ENCODE results near the gene ZNF674.
"Not testable (repeated sequence)": the region's sequence is repeated elsewhere in the genome, so short reads cannot be mapped to it uniquely, and the experiment has no call there.

ZNF674 gene

GRCh38 chrX:46572340-46572936 lies 27.2 kb upstream of the ZNF674 start:
- H3K4me3 ChIP-seq (ENCODE audit: low read length): no peak overlapping the region
- DNase-seq (ENCODE audit: low read depth, low spot score): peak; percentile 36

- H3K4me3 ChIP-seq (ENCODE audit: low read length): no peak overlapping the region
- no peak for DNase-seq (ENCODE audit: low read depth, low spot score)
These were observed 26.5 kb upstream of the ZNF674 start for GRCh38 chrX:46571423-46572339.

GRCh38 chrX:46569621-46570020 lies 24.4 kb upstream of the ZNF674 start:
- H3K4me3 ChIP-seq (ENCODE audit: low read length): no peak overlapping the region
- no peak for DNase-seq (ENCODE audit: low read depth, low spot score)

GRCh38 chrX:46567388-46567787 lies 22.2 kb upstream of the ZNF674 start:
- no peak for DNase-seq (ENCODE audit: low read depth, low spot score)
- no peak overlapping the region for H3K4me3 ChIP-seq (ENCODE audit: low read length)

GRCh38 chrX:46561824-46562657 lies 16.8 kb upstream of the ZNF674 start:
- no peak for DNase-seq (ENCODE audit: low read depth, low spot score)
- no peak overlapping the region for H3K4me3 ChIP-seq (ENCODE audit: low read length)

GRCh38 chrX:46559062-46559461 lies 13.8 kb upstream of the ZNF674 start:
- DNase-seq (ENCODE audit: low read depth, low spot score): no peak
- H3K4me3 ChIP-seq (ENCODE audit: low read length): no peak overlapping the region

GRCh38 chrX:46554942-46555341 lies 9.7 kb upstream of the ZNF674 start:
- H3K4me3 ChIP-seq (ENCODE audit: low read length): no peak overlapping the region
- no peak for DNase-seq (ENCODE audit: low read depth, low spot score)

GRCh38 chrX:46553935-46554334 lies 8.7 kb upstream of the ZNF674 start:
- no peak overlapping the region for H3K4me3 ChIP-seq (ENCODE audit: low read length)
- no peak for DNase-seq (ENCODE audit: low read depth, low spot score)

GRCh38 chrX:46551494-46552128 lies 6.4 kb upstream of the ZNF674 start:
- H3K4me3 ChIP-seq (ENCODE audit: low read length): no peak overlapping the region
- DNase-seq (ENCODE audit: low read depth, low spot score): no peak

- no peak overlapping the region for H3K4me3 ChIP-seq (ENCODE audit: low read length)
- no peak for DNase-seq (ENCODE audit: low read depth, low spot score)
These were observed 4.7 kb upstream of the ZNF674 start for GRCh38 chrX:46549914-46550313.

- DNase-seq (ENCODE audit: low read depth, low spot score): no peak
- no peak overlapping the region for H3K4me3 ChIP-seq (ENCODE audit: low read length)
These were observed 2.6 kb upstream of the ZNF674 start for GRCh38 chrX:46547857-46548256.

- peak overlapping the region; percentile 82 for H3K4me3 ChIP-seq (ENCODE audit: low read length)
- DNase-seq (ENCODE audit: low read depth, low spot score): not testable (repeated sequence)
These were observed 694 bp downstream of the ZNF674 start for GRCh38 chrX:46544527-46544926.

- DNase-seq (ENCODE audit: low read depth, low spot score): no peak
- H3K4me3 ChIP-seq (ENCODE audit: low read length): no peak overlapping the region
These were observed 1.8 kb downstream of the ZNF674 start for GRCh38 chrX:46543441-46543840.

GRCh38 chrX:46531442-46531841 lies 13.8 kb downstream of the ZNF674 start:
- no peak for DNase-seq (ENCODE audit: low read depth, low spot score)
- no peak overlapping the region for H3K4me3 ChIP-seq (ENCODE audit: low read length)

GRCh38 chrX:46530404-46530908 lies 14.8 kb downstream of the ZNF674 start:
- not testable (repeated sequence) for DNase-seq (ENCODE audit: low read depth, low spot score); H3K4me3 ChIP-seq (ENCODE audit: low read length)

- DNase-seq (ENCODE audit: low read depth, low spot score): not testable (repeated sequence)
These were observed 15.3 kb downstream of the ZNF674 start for GRCh38 chrX:46529740-46530403.

GRCh38 chrX:46528640-46529039 lies 16.6 kb downstream of the ZNF674 start:
- DNase-seq (ENCODE audit: low read depth, low spot score); H3K4me3 ChIP-seq (ENCODE audit: low read length): not testable (repeated sequence)

More at GRCh38 chrX:46529740-46530403, 15.3 kb downstream of the ZNF674 start:
- H3K4me3 ChIP-seq (ENCODE audit: low read length): not testable (repeated sequence)

GRCh38 chrX:46506076-46506475 lies 39.1 kb downstream of the ZNF674 start:
- DNase-seq (ENCODE audit: low read depth, low spot score): no peak
- H3K4me3 ChIP-seq (ENCODE audit: low read length): no peak overlapping the region
